Prostate gland (tissue), 1 donor: ENCODE measurements around the gene TMPRSS2.

Experiments used
- POLR2A ChIP-seq: fragments of 450-650 bp; IDR thresholded peaks from one replicate; pipeline ENCODE4 v1.6.1; 2016; ENCODE audit warnings: antibody characterized with exemption, mild to moderate bottlenecking
- POLR2AphosphoS5 ChIP-seq: sonication (generic); formaldehyde crosslinking; IDR thresholded peaks from one replicate; pipeline ENCODE4 v1.6.1; 2017; ENCODE audit warnings: antibody characterized with exemption

- peak; percentile 86 for TF ChIP-seq POLR2A
- peak; percentile 72 for TF ChIP-seq POLR2AphosphoS5
These were observed 81.8 kb downstream of the TMPRSS2 start, which contains the start of gene MX1 for GRCh38 chr21:41425954-41426675.
